Nasal cavity respiratory epithelium epithelial cell of viscerocranial mucosa (primary cell): ENCODE results near the gene DDX17. TPM values are rescaled to one million over a fixed set of nuclear protein-coding genes. Genes with fewer than 3 reads are reported as not detected.

Experiments
- total RNA-seq: library from RNA; depleted of rRNA; stranded (reverse); fragments of >200 nt; gene quantifications from 2 replicates; pipeline ENCODE4 v1.2.3, GENCODE V29; 2014

Gene DDX17
- 480 and 556 TPM in 2 replicates for total RNA-seq

DNA sequence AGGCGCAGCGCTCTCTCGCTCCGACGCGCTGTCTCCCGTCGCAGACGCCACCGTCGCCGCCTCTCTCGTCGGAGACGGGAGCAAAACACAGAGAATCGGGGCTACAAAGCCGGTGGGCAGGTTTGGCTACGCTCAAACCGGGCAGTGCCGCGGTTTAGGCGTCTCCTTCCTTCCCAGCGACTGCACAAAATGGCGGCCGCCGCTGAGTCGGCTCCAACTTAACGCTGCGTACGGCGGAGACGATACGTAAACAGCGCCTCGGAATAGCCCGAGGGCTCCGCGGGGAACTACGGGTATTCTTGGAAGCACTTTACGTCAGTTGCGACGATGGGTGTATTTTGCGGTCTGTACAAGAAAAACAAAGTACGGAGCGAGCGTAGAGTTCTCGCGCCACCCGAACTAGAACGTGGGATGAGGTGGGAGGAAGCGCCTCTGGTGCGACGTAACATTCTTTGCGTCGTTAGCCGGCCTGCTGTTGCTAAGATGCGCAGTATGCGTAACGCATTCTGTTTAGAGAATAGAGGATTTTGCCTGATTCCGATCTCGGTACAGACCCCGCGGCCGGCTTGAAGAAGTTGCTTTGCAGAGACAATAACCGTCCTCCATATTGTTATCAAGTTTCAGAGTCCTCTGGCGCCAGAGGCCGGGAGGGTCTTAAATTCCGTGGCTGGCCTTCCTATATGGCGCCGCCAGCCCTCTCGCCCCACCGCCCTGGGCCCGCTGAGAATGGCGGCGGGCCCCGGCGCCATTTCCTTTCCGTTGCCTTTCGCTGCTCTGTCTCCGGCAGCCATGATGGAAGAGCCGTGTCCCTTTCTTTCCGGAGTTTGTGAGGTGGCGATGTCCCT lies at the start of gene DDX17:
TSS of gene DDX17 (minus strand) at position 194 of the 845 bp plus-strand sequence.

DNA sequence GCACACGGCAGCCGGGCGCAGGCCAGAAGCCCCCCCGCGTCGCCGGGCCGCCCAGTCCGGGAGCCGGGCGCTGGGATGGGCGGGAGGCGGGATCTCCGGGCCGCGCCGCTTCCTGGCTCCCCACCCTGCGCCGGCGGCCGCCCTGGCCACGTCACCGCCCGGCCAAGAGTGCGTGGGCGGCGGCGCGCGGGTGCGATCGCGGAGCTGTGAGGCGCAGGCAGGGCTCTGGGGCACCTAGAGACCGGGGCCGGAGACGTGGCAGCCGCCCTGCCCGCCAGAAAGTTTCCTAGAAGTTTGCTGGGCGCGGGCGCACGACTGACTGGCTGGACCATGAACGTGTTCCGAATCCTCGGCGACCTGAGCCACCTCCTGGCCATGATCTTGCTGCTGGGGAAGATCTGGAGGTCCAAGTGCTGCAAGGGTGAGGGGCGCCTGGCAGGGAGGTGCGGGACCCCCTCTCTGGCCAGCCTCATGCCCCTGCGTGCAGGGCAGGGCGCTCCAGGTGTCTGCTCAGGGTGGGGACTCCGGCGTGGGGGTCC lies 38.1 kb downstream of the DDX17 start, which contains the start of gene KDELR3:
TSS of gene KDELR3 (plus strand) at position 193 of the 539 bp plus-strand sequence. CDS start at position 331, 138 bp downstream.

DNA sequence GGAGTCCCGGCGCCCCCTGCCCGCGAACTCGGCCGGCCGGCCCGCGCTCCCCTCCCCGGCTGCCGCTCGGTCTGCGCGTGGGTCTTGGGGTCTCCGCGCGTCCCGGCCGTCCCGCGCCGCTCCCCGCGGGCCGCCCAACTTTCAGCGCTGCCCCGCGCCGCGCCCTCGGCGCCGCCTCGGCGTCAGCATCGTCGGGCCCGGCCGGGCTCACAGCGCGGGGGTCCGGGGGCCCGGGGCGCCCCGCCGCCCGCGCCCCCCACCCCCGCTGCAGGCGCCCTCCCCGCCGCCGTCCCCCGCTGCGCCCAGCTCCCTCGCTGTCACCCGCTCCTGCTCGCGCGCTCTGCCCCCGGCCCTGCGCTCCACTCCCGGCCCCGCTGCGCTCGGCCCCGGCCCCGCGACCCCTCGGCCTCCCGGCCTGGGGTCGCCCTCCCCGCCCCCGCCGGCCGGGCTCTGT lies 51.0 kb downstream of the DDX17 start, which contains the start of gene KCNJ4:
TSS of gene KCNJ4 (minus strand) at position 124 of the 454 bp plus-strand sequence. CDS start 27,067 bp downstream, outside the sequence.

Other genes starting within 250 kb of the DDX17 start
- 15.0 and 33.0 TPM in 2 replicates for gene TMEM184B, start 233.3 kb downstream of the DDX17 start, total RNA-seq
- 176 and 197 TPM in 2 replicates for gene CSNK1E, start 188.9 kb downstream of the DDX17 start, total RNA-seq
- not detected in 2 replicates for gene KCNJ4, start 51.1 kb downstream of the DDX17 start, total RNA-seq
- gene KDELR3, start 38.2 kb downstream of the DDX17 start, total RNA-seq = 4.0 and 9.2 TPM in 2 replicates
- gene DMC1, start 63.9 kb upstream of the DDX17 start, total RNA-seq = 1.4 and 3.1 TPM in 2 replicates
- gene FAM227A, start 150.1 kb upstream of the DDX17 start, total RNA-seq = 0.34 and 1.4 TPM in 2 replicates
- 15.8 and 22.2 TPM in 2 replicates for gene CBY1, start 150.3 kb upstream of the DDX17 start, total RNA-seq
- gene TOMM22, start 175.6 kb upstream of the DDX17 start, total RNA-seq = 32.9 and 78.6 TPM in 2 replicates
- gene JOSD1, start 194.6 kb upstream of the DDX17 start, total RNA-seq = 93.3 and 129 TPM in 2 replicates
- 21.9 and 47.3 TPM in 2 replicates for gene GTPBP1, start 199.6 kb upstream of the DDX17 start, total RNA-seq
- gene SUN2, start 249.7 kb upstream of the DDX17 start, total RNA-seq = 21.5 and 69.4 TPM in 2 replicates